HepG2 (cell line): ENCODE results near the gene HELT.
"Not testable (repeated sequence)": the region's sequence is repeated elsewhere in the genome, so short reads cannot be mapped to it uniquely, and the experiment has no call there.

Experiments
- EZH2 ChIP-seq: conservative IDR thresholded peaks from 2 replicates; pipeline ENCODE4 v1.6.1; 2012; ENCODE audit warnings: mild to moderate bottlenecking, low read depth, low read length, moderate library complexity
- RBAK ChIP-seq: sonication (generic); formaldehyde crosslinking; IDR thresholded peaks from 2 replicates; pipeline ENCODE4 v1.5.1; 2020; ENCODE audit warnings: mild to moderate bottlenecking, missing genetic modification reagents
- TF ChIP-seq, protein P1 (sequence below): sonication (generic); formaldehyde crosslinking; conservative IDR thresholded peaks from 2 replicates; pipeline ENCODE4 v1.4.0; 2020; ENCODE audit warnings: missing genetic modification reagents

- not testable (repeated sequence) for TF ChIP-seq RBAK, EZH2
- TF ChIP-seq, protein P1, sequence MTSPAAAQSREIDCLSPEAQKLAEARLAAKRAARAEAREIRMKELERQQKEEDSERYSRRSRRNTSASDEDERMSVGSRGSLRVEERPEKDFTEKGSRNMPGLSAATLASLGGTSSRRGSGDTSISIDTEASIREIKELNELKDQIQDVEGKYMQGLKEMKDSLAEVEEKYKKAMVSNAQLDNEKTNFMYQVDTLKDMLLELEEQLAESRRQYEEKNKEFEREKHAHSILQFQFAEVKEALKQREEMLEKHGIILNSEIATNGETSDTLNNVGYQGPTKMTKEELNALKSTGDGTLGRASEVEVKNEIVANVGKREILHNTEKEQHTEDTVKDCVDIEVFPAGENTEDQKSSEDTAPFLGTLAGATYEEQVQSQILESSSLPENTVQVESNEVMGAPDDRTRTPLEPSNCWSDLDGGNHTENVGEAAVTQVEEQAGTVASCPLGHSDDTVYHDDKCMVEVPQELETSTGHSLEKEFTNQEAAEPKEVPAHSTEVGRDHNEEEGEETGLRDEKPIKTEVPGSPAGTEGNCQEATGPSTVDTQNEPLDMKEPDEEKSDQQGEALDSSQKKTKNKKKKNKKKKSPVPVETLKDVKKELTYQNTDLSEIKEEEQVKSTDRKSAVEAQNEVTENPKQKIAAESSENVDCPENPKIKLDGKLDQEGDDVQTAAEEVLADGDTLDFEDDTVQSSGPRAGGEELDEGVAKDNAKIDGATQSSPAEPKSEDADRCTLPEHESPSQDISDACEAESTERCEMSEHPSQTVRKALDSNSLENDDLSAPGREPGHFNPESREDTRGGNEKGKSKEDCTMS (CRISPR knock-in tag): not testable (repeated sequence)
Observed at GRCh38 chr4:185050286-185050685, 32.0 kb downstream of the HELT start.
